ENCODE data around the gene THEM5. TPM values are rescaled to one million over a fixed set of nuclear protein-coding genes. Genes with fewer than 3 reads are reported as not detected.
"Not testable (repeated sequence)": the region's sequence is repeated elsewhere in the genome, so short reads cannot be mapped to it uniquely, and the experiment has no call there.

The THEM5 gene
- total and polyA plus RNA-seq, 10 donors, result 0.47 TPM; not detected in 9

DNA sequence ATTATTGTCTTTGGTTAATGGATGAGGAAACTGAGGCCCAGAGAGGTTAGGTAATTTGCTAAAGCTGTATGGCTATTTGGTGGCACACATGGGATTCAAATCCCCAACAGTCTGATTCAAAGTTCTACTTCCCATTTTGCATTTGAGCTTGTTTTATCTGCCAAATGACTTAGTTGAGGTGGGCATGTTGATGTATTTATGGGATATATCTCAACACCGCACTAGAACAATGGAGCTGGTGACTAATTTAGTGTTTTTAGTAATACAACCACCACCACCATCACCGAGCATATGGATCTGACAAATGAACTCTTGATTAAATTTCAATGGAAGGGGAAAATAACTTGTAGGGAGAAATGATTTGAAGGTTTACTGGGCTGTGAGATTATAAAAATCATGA lies 29.0 kb upstream of the THEM5 start:
- peaks cover 0 to 3% (median 0%) of the 10 kb centered on the region in 6 donors for H3K4me1 ChIP-seq
- DNase-seq, result no peak
- intact Hi-C loops (cut with DNase I; ENCODE audit: low total_unique reads), result no loop called here
- H3K9me3 ChIP-seq, result peaks cover 0 to 4% (median 0%) of the 10 kb centered on the region in 8 donors
- no peak for TF ChIP-seq CTCF (IDR thresholded peaks at IDR 0.05 in 8 of 11, conservative IDR thresholded peaks at IDR 0.05 in 3 of 11)
- no peak for TF ChIP-seq POLR2AphosphoS5 (IDR thresholded peaks at IDR 0.05)
- TF ChIP-seq POLR2A (IDR thresholded peaks at IDR 0.05), result no peak
- no peaks in the 10 kb centered on the region for H3K27me3 ChIP-seq (replicated peaks in 1 of 7)
- no peak overlapping the region for H3K27ac ChIP-seq
- no peak overlapping the region for H3K4me3 ChIP-seq
- peaks cover 0 to 23% (median under 1%) of the 10 kb centered on the region in 6 donors for H3K36me3 ChIP-seq
- WGBS, 5 donors, result 93 to 97% (median 95%) methylated on average over 2 of the region's 2 CpGs

- WGBS, 5 donors, result 47 to 64% (median 49%) methylated on average over 2 of the region's 2 CpGs
- Histone ChIP-seq H3K4me1 (peaks cover 0 to 3% (median 0%) of the 10 kb centered on the region in 6 donors), H3K36me3 (peaks cover 0 to 19% (median 0%) of the 10 kb centered on the region in 6 donors), H3K27ac (no peak overlapping the region), H3K4me3 (no peak overlapping the region), H3K27me3 (replicated peaks in 1 of 7) (no peaks in the 10 kb centered on the region), H3K9me3 (no peaks in the 10 kb centered on the region)
- DNase-seq, result no peak
- TF ChIP-seq POLR2AphosphoS5 (IDR thresholded peaks at IDR 0.05), result no peak
- no peak for TF ChIP-seq POLR2A (IDR thresholded peaks at IDR 0.05)
- no peak for TF ChIP-seq CTCF (IDR thresholded peaks at IDR 0.05 in 8 of 11, conservative IDR thresholded peaks at IDR 0.05 in 3 of 11)
- intact Hi-C loops (cut with DNase I; ENCODE audit: low total_unique reads), result no loop called here
These were observed 28.0 kb upstream of the THEM5 start for GRCh38 chr1:151881479-151881878.

DNA sequence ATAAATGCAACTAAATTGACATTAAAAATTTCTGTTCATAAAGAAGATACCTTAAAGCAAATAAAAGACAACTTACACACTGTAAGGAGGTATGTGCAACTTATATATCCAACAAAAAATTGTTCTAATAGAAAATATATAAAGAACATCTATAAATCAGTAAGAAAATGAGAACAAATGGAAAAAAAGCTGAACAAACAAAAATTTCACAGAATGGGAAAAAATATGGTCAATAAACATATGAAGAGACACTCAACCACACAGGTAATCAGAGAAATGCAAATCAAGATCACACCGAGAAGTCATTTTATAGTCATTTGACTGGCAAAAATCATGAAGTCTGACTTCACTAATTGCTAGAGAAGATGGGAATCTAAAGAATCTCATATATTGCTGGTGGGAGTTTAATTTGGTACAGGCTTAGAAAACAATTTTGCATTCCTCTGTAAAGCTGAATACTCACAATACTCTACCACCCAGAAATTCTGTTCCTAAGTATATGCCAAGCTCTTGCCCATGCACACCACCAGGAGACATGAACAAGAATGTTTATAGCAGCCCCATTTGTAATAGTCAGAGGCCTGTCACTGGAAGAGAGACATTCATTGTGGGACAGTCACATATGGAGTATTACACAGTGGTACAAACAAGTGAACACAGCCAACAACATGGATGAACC lies 22.0 kb upstream of the THEM5 start:
- Histone ChIP-seq H3K36me3 (peaks cover 0 to 30% (median 4%) of the 10 kb centered on the region in 6 donors), H3K4me1 (no peaks in the 10 kb centered on the region), H3K9me3 (no peaks in the 10 kb centered on the region), H3K27ac (no peak overlapping the region), H3K4me3 (no peak overlapping the region), H3K27me3 (replicated peaks in 1 of 7) (no peaks in the 10 kb centered on the region)
- intact Hi-C loops (cut with DNase I; ENCODE audit: low total_unique reads), result no loop called here
- whole genome bisulfite sequencing, 5 donors, result 84 to 95% (median 90%) methylated on average over 1 of the region's 1 CpG
- DNase-seq, result no peak
- TF ChIP-seq POLR2A (IDR thresholded peaks at IDR 0.05) (no peak), POLR2AphosphoS5 (IDR thresholded peaks at IDR 0.05) (no peak), CTCF (IDR thresholded peaks at IDR 0.05 in 8 of 11, conservative IDR thresholded peaks at IDR 0.05 in 3 of 11) (no peak)

DNA sequence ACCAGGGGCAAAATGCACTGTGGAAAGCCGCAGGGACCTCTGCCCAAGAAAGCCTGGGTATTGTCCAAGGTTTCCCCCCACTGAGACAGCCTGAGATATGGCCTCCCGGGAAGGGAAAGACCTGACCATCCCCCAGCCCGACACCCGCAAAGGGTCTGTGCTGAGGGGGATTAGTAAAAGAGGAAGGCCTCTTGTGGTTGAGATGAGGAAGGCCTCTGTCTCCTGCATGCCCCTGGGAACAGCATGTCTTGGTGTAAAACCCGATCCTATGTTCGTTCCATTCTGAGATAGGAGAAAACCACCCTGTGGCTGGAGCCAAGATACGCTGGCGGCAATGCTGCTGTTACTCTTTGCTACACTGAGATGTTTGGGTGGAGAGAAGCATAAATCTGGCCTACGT lies 19.3 kb upstream of the THEM5 start:
- H3K27me3 ChIP-seq (replicated peaks in 1 of 7); H3K4me3 ChIP-seq; intact Hi-C loops (cut with DNase I; ENCODE audit: low total_unique reads); H3K27ac ChIP-seq; H3K4me1 ChIP-seq; DNase-seq; H3K9me3 ChIP-seq: not testable (repeated sequence)
- H3K36me3 ChIP-seq, result peaks cover 0 to 28% (median 4%) of the 10 kb centered on the region in 6 donors
- WGBS, 5 donors, result 51 to 59% (median 56%) methylated on average over 8 to 9 of the region's 9 CpGs

Measured in spleen (tissue), 11 donors.